ENCODE results near the gene ALDH1A2.

Gene ALDH1A2

GRCh38 chr15:58060575-58060974 is 4.9 kb downstream of the ALDH1A2 start:
- H3K9me3 ChIP-seq (ENCODE audit: severe bottlenecking), result no peaks in the 10 kb centered on the region
- no peaks in the 10 kb centered on the region for H3K36me3 ChIP-seq (ENCODE audit: low read depth)
- no peak overlapping the region for H3K4me3 ChIP-seq (ENCODE audit: severe bottlenecking)
- H3K27me3 ChIP-seq (ENCODE audit: insufficient read depth, poor library complexity, severe bottlenecking), result peaks cover 21% of the 10 kb centered on the region
- no peak for ATAC-seq (ENCODE audit: low read depth)
- TF ChIP-seq CTCF (IDR thresholded peaks at IDR 0.05; ENCODE audit: poor library complexity, severe bottlenecking), result no peak
- DNase-seq (ENCODE audit: low spot score), result no peak
- no peak overlapping the region for H3K27ac ChIP-seq (ENCODE audit: poor library complexity, severe bottlenecking)
- peaks cover 5% of the 10 kb centered on the region for H3K4me1 ChIP-seq (ENCODE audit: insufficient read depth, poor library complexity, severe bottlenecking)

GRCh38 chr15:58058729-58059128 is 6.8 kb downstream of the ALDH1A2 start:
- DNase-seq (ENCODE audit: low spot score) (no peak), ATAC-seq (ENCODE audit: low read depth) (no peak)
- H3K36me3 ChIP-seq (ENCODE audit: low read depth), result no peaks in the 10 kb centered on the region
- no peak overlapping the region for H3K27ac ChIP-seq (ENCODE audit: poor library complexity, severe bottlenecking)
- no peak overlapping the region for H3K4me3 ChIP-seq (ENCODE audit: severe bottlenecking)
- peaks cover 5% of the 10 kb centered on the region for H3K4me1 ChIP-seq (ENCODE audit: insufficient read depth, poor library complexity, severe bottlenecking)
- no peak for TF ChIP-seq CTCF (IDR thresholded peaks at IDR 0.05; ENCODE audit: poor library complexity, severe bottlenecking)
- H3K27me3 ChIP-seq (ENCODE audit: insufficient read depth, poor library complexity, severe bottlenecking), result peaks cover 3% of the 10 kb centered on the region
- H3K9me3 ChIP-seq (ENCODE audit: severe bottlenecking), result no peaks in the 10 kb centered on the region

- DNase-seq (ENCODE audit: low spot score), result no peak
- Histone ChIP-seq H3K27ac (ENCODE audit: poor library complexity, severe bottlenecking) (no peak overlapping the region), H3K4me1 (ENCODE audit: insufficient read depth, poor library complexity, severe bottlenecking) (peaks cover 5% of the 10 kb centered on the region), H3K9me3 (ENCODE audit: severe bottlenecking) (no peaks in the 10 kb centered on the region), H3K27me3 (ENCODE audit: insufficient read depth, poor library complexity, severe bottlenecking) (no peaks in the 10 kb centered on the region), H3K36me3 (ENCODE audit: low read depth) (no peaks in the 10 kb centered on the region), H3K4me3 (ENCODE audit: severe bottlenecking) (no peak overlapping the region)
- TF ChIP-seq CTCF (IDR thresholded peaks at IDR 0.05; ENCODE audit: poor library complexity, severe bottlenecking), result no peak
- no peak for ATAC-seq (ENCODE audit: low read depth)
Observed at GRCh38 chr15:58058073-58058472, 7.4 kb downstream of the ALDH1A2 start.

- Histone ChIP-seq H3K4me1 (ENCODE audit: insufficient read depth, poor library complexity, severe bottlenecking) (peaks cover 5% of the 10 kb centered on the region), H3K36me3 (ENCODE audit: low read depth) (no peaks in the 10 kb centered on the region), H3K27me3 (ENCODE audit: insufficient read depth, poor library complexity, severe bottlenecking) (no peaks in the 10 kb centered on the region), H3K9me3 (ENCODE audit: severe bottlenecking) (no peaks in the 10 kb centered on the region), H3K27ac (ENCODE audit: poor library complexity, severe bottlenecking) (no peak overlapping the region), H3K4me3 (ENCODE audit: severe bottlenecking) (no peak overlapping the region)
- no peak for TF ChIP-seq CTCF (IDR thresholded peaks at IDR 0.05; ENCODE audit: poor library complexity, severe bottlenecking)
- DNase-seq (ENCODE audit: low spot score) (no peak), ATAC-seq (ENCODE audit: low read depth) (peak; percentile 100)
Observed at GRCh38 chr15:58057559-58057958, 8.0 kb downstream of the ALDH1A2 start.

GRCh38 chr15:58056015-58056414 is 9.5 kb downstream of the ALDH1A2 start:
- Histone ChIP-seq H3K4me1 (ENCODE audit: insufficient read depth, poor library complexity, severe bottlenecking) (peaks cover 5% of the 10 kb centered on the region), H3K9me3 (ENCODE audit: severe bottlenecking) (no peaks in the 10 kb centered on the region), H3K27ac (ENCODE audit: poor library complexity, severe bottlenecking) (no peak overlapping the region), H3K36me3 (ENCODE audit: low read depth) (no peaks in the 10 kb centered on the region), H3K27me3 (ENCODE audit: insufficient read depth, poor library complexity, severe bottlenecking) (no peaks in the 10 kb centered on the region), H3K4me3 (ENCODE audit: severe bottlenecking) (no peak overlapping the region)
- ATAC-seq (ENCODE audit: low read depth) (no peak), DNase-seq (ENCODE audit: low spot score) (no peak)
- TF ChIP-seq CTCF (IDR thresholded peaks at IDR 0.05; ENCODE audit: poor library complexity, severe bottlenecking), result peak; percentile 25
